ENCODE measurements around the gene GRWD1. TPM values are rescaled to one million over a fixed set of nuclear protein-coding genes. Genes with fewer than 3 reads are reported as not detected.
A peak's percentile ranks its signal among the peaks of the same experiment; 100 is the strongest.

The GRWD1 gene
- total RNA-seq, 1 donor from 2014 or later, result 25.8 TPM

DNA sequence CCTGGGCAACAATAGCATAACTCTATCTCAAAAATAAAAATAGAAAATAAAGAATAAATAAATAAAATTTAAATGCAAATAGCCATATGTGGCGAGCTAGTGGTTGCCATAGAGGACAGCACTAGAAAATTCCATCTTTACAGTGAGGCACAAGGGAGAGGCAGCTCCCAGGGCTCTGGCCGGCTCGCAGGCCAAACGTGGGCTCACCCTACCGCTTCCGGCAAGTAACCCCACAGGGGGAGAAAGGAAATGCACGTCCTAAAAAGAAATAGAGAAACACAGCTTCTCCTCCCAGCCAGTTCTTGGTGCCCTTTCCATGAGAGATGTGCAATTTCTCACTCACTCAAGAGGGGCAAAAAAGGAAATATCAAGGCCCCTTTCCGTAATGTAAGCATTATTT lies 12.4 kb upstream of the GRWD1 start:
- H3K36me3 ChIP-seq, result no peaks in the 10 kb centered on the region
- intact Hi-C loops (cut with DNase I), result no loop called here
- DNase-seq, result no peak
- no peak overlapping the region for H3K4me3 ChIP-seq
- no peaks in the 10 kb centered on the region for H3K9me3 ChIP-seq
- peaks cover 12% of the 10 kb centered on the region for H3K27me3 ChIP-seq (ENCODE audit: low read depth)
- H3K4me1 ChIP-seq, result no peaks in the 10 kb centered on the region
- H3K27ac ChIP-seq, result no peak overlapping the region
- TF ChIP-seq, protein P1, sequence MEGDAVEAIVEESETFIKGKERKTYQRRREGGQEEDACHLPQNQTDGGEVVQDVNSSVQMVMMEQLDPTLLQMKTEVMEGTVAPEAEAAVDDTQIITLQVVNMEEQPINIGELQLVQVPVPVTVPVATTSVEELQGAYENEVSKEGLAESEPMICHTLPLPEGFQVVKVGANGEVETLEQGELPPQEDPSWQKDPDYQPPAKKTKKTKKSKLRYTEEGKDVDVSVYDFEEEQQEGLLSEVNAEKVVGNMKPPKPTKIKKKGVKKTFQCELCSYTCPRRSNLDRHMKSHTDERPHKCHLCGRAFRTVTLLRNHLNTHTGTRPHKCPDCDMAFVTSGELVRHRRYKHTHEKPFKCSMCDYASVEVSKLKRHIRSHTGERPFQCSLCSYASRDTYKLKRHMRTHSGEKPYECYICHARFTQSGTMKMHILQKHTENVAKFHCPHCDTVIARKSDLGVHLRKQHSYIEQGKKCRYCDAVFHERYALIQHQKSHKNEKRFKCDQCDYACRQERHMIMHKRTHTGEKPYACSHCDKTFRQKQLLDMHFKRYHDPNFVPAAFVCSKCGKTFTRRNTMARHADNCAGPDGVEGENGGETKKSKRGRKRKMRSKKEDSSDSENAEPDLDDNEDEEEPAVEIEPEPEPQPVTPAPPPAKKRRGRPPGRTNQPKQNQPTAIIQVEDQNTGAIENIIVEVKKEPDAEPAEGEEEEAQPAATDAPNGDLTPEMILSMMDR (IDR thresholded peaks at IDR 0.05), result no peak
- no peak for ATAC-seq

DNA sequence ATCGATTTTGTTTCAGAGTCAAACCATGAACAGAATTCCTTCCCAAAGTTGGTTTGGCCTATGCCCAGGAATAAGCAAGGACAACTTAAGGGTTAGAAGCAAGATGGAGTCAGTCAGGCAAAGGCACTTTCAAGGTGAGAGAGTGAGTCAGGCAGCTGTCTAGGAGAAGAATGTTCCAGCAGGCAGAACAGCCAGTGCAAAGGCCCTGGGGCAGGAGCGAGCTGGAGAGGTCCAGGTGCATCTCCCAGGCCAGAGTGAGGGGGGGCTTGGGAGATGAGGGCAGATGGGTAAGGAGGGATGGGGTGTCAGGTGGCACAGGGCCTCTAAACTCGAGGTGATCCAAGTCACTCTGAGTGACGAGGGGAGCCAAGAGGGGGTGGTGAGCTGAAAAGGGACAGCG lies 9.2 kb upstream of the GRWD1 start:
- no peak for DNase-seq
- intact Hi-C loops (cut with DNase I), result no loop called here
- H3K4me1 ChIP-seq, result no peaks in the 10 kb centered on the region
- no peak for ATAC-seq
- TF ChIP-seq, protein P1 (IDR thresholded peaks at IDR 0.05), result no peak
- H3K27me3 ChIP-seq (ENCODE audit: low read depth), result peaks cover 24% of the 10 kb centered on the region
- no peaks in the 10 kb centered on the region for H3K9me3 ChIP-seq
- H3K27ac ChIP-seq, result no peak overlapping the region
- no peaks in the 10 kb centered on the region for H3K36me3 ChIP-seq
- H3K4me3 ChIP-seq, result no peak overlapping the region

DNA sequence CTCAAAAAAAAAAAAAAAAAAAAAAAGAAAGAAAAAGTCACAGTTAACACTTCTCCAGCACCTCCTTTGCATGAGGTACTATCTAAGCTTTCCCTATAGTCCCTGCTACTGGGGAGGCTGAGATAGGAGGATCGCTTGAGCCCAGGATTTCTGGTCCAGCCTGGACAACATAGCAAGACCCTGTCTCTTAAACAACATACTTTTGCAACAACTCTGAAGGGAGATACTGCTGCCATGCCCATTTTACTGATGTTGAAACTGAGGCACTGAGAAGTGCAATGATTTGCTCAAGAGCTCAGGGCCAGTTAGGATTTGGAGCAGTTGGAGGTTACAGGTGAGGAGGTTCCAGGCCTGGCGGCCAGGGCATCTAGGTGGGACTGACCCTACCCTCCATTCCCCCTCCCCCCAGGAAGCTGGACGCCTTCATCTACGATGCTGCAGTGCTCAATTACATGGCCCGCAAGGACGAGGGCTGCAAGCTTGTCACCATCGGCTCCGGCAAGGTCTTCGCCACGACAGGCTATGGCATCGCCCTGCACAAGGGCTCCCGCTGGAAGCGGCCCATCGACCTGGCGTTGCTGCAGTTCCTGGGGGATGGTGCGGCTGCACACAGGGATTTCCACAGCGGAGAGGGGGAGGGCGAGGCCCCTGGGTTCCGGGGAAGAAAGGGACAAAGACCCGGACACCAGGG lies 4.3 kb upstream of the GRWD1 start:
- H3K27me3 ChIP-seq (ENCODE audit: low read depth), result peaks cover 40% of the 10 kb centered on the region
- no peak for DNase-seq
- TF ChIP-seq, protein P1 (IDR thresholded peaks at IDR 0.05), result no peak
- H3K4me1 ChIP-seq, result peaks cover 24% of the 10 kb centered on the region
- H3K4me3 ChIP-seq, result no peak overlapping the region
- intact Hi-C loops (cut with DNase I), result no loop called here
- H3K36me3 ChIP-seq, result no peaks in the 10 kb centered on the region
- no peak for ATAC-seq
- H3K9me3 ChIP-seq, result no peaks in the 10 kb centered on the region
- H3K27ac ChIP-seq, result no peak overlapping the region

DNA sequence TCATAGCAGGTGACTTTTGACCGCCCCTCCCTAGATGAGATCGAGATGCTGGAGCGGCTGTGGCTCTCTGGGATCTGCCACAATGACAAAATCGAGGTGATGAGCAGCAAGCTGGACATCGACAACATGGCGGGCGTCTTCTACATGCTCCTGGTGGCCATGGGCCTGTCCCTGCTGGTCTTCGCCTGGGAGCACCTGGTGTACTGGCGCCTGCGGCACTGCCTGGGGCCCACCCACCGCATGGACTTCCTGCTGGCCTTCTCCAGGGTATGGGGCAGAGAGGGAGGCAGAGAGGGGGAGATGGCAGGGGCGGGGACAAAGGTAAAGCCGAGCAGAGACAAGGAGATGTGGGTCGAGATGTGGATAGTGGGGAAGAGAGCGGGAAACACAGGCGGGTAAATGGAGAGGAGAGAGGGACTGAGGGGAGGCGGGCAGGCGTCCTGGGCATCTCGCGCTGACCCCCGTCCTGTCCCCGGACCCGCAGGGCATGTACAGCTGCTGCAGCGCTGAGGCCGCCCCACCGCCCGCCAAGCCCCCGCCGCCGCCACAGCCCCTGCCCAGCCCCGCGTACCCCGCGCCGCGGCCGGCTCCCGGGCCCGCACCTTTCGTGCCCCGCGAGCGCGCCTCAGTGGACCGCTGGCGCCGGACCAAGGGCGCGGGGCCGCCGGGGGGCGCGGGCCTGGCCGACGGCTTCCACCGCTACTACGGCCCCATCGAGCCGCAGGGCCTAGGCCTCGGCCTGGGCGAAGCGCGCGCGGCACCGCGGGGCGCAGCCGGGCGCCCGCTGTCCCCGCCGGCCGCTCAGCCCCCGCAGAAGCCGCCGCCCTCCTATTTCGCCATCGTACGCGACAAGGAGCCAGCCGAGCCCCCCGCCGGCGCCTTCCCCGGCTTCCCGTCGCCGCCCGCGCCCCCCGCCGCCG lies 3.4 kb upstream of the GRWD1 start:
- Histone ChIP-seq H3K36me3 (peaks cover 5% of the 10 kb centered on the region), H3K4me3 (no peak overlapping the region)
- TF ChIP-seq, protein P1 (IDR thresholded peaks at IDR 0.05), result no peak

DNA sequence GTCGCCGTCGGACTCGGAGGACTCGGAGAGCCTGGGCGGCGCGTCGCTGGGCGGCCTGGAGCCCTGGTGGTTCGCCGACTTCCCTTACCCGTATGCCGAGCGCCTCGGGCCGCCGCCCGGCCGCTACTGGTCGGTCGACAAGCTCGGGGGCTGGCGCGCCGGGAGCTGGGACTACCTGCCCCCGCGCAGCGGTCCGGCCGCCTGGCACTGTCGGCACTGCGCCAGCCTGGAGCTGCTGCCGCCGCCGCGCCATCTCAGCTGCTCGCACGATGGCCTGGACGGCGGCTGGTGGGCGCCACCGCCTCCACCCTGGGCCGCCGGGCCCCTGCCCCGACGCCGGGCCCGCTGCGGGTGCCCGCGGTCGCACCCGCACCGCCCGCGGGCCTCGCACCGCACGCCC lies 2.5 kb upstream of the GRWD1 start:
- ATAC-seq (no peak), DNase-seq (peak; percentile 58)
- Histone ChIP-seq H3K36me3 (peaks cover 14% of the 10 kb centered on the region), H3K9me3 (no peaks in the 10 kb centered on the region), H3K4me1 (peaks cover 31% of the 10 kb centered on the region), H3K27me3 (ENCODE audit: low read depth) (peaks cover 30% of the 10 kb centered on the region), H3K27ac (no peak overlapping the region), H3K4me3 (peak overlapping the region; percentile 99)
- TF ChIP-seq, protein P1 (IDR thresholded peaks at IDR 0.05), result no peak
- intact Hi-C loops (cut with DNase I), result no loop called here

More for the DNA sequence above, 3.4 kb upstream of the GRWD1 start:
- intact Hi-C loops (cut with DNase I), result no loop called here
- Histone ChIP-seq H3K27ac (no peak overlapping the region), H3K9me3 (no peaks in the 10 kb centered on the region), H3K27me3 (ENCODE audit: low read depth) (peaks cover 31% of the 10 kb centered on the region), H3K4me1 (peaks cover 31% of the 10 kb centered on the region)
- no peak for ATAC-seq
- DNase-seq, result no peak

Data from lower lobe of right lung (tissue), 2 donors.